Neural cell (in vitro differentiated cells): ENCODE results near the gene ARSJ.

Experiments used
- MXI1 ChIP-seq: fragments of 450-650 bp; conservative IDR thresholded peaks from 2 replicates; pipeline ENCODE4 v1.6.1; 2014; ENCODE audit warnings: antibody characterized with exemption, mild to moderate bottlenecking; ENCODE audit not compliant: poor library complexity, severe bottlenecking
- TF ChIP-seq, protein P1 (sequence below): fragments of 450-650 bp; IDR thresholded peaks from 2 replicates; pipeline ENCODE4 v1.5.1; 2014; ENCODE audit warnings: antibody characterized with exemption, mild to moderate bottlenecking, moderate library complexity; ENCODE audit not compliant: poor library complexity, severe bottlenecking

- TF ChIP-seq MXI1 = no peak
- TF ChIP-seq, protein P1, sequence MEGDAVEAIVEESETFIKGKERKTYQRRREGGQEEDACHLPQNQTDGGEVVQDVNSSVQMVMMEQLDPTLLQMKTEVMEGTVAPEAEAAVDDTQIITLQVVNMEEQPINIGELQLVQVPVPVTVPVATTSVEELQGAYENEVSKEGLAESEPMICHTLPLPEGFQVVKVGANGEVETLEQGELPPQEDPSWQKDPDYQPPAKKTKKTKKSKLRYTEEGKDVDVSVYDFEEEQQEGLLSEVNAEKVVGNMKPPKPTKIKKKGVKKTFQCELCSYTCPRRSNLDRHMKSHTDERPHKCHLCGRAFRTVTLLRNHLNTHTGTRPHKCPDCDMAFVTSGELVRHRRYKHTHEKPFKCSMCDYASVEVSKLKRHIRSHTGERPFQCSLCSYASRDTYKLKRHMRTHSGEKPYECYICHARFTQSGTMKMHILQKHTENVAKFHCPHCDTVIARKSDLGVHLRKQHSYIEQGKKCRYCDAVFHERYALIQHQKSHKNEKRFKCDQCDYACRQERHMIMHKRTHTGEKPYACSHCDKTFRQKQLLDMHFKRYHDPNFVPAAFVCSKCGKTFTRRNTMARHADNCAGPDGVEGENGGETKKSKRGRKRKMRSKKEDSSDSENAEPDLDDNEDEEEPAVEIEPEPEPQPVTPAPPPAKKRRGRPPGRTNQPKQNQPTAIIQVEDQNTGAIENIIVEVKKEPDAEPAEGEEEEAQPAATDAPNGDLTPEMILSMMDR = no peak
These were observed 11.0 kb downstream of the ARSJ start for GRCh38 chr4:113968473-113968872.
